Breast epithelium (tissue), 4 donors: ENCODE data around the gene IFNL4. TPM values are rescaled to one million over a fixed set of nuclear protein-coding genes. Genes with fewer than 3 reads are reported as not detected.

Source experiments
- DNase-seq, 2 donors: peaks; one replicate each; pipeline ENCODE4 v3.0.0-alpha.2; 2019; ENCODE audit warnings: low spot score in 2 of 2
- H3K27ac ChIP-seq, 2 donors: fragments of 200-600 bp; sonication (generic) in 1 of 2; one replicate each; pipeline ENCODE4 v1.5.1; 2016 to 2019; ENCODE audit warnings: mild to moderate bottlenecking in 1 of 2
- H3K27me3 ChIP-seq, 2 donors: fragments of 200-600 bp; sonication (generic) in 1 of 2; one replicate each; pipeline versions ENCODE4 v1.5.1 to v1.6.0; 2017 to 2019; ENCODE audit warnings: control low read depth in 1 of 2, mild to moderate bottlenecking in 1 of 2
- H3K36me3 ChIP-seq: fragments of 200-600 bp; one replicate; pipeline ENCODE4 v1.5.1; 2019
- H3K4me1 ChIP-seq, 2 donors: fragments of 200-600 bp; sonication (generic); one replicate each; pipeline ENCODE4 v1.5.1; 2016 to 2019; ENCODE audit warnings: control low read depth in 1 of 2
- H3K4me3 ChIP-seq, 3 donors: fragments of 200-600 bp; sonication (generic); 1 replicate in 2 of 3; 2 replicates in 1 of 3; pipeline ENCODE4 v1.5.1; 2016 to 2019; ENCODE audit warnings: mild to moderate bottlenecking in 3 of 3, moderate library complexity in 2 of 3
- H3K9me3 ChIP-seq, 2 donors: fragments of 200-600 bp; sonication (generic) in 1 of 2; one replicate each; pipeline ENCODE4 v1.5.1; 2016 to 2019; ENCODE audit warnings: control low read depth in 1 of 2
- POLR2A ChIP-seq: fragments of 450-650 bp; IDR thresholded peaks from one replicate; pipeline ENCODE4 v1.6.1; 2016; ENCODE audit warnings: antibody characterized with exemption, mild to moderate bottlenecking, moderate library complexity
- POLR2AphosphoS5 ChIP-seq, 3 donors: sonication (generic); formaldehyde crosslinking; IDR thresholded peaks; one replicate each; pipeline ENCODE4 v1.6.1; 2017; ENCODE audit warnings: antibody characterized with exemption in 3 of 3
- intact Hi-C: fragments of 100-400 bp; cut with DNase I; formaldehyde crosslinking; loops from one replicate; pipeline ENCODE4 v1.15.1; 2023; ENCODE audit warnings: low total_unique reads
- total RNA-seq, 3 donors: library from RNA; depleted of rRNA; stranded (reverse); fragments of >200 nt; gene quantifications; one replicate each; pipeline ENCODE4 v1.1.0, GENCODE V29; 2016
- TF ChIP-seq, protein P1 (sequence below), 3 donors: fragments of 450-650 bp; IDR thresholded peaks; one replicate each; pipeline ENCODE4 v1.5.1; 2016 to 2017; ENCODE audit warnings: antibody characterized with exemption in 3 of 3, mild to moderate bottlenecking in 3 of 3, moderate library complexity in 3 of 3

IFNL4 gene
- not detected for total RNA-seq

GRCh38 chr19:39248806-39249205, at the start of gene IFNL4:
TSS of gene IFNL4 (minus strand) at chr19:39248856.
- TF ChIP-seq POLR2AphosphoS5 (IDR thresholded peaks at IDR 0.05) (no peak), POLR2A (no peak)
- TF ChIP-seq, protein P1, sequence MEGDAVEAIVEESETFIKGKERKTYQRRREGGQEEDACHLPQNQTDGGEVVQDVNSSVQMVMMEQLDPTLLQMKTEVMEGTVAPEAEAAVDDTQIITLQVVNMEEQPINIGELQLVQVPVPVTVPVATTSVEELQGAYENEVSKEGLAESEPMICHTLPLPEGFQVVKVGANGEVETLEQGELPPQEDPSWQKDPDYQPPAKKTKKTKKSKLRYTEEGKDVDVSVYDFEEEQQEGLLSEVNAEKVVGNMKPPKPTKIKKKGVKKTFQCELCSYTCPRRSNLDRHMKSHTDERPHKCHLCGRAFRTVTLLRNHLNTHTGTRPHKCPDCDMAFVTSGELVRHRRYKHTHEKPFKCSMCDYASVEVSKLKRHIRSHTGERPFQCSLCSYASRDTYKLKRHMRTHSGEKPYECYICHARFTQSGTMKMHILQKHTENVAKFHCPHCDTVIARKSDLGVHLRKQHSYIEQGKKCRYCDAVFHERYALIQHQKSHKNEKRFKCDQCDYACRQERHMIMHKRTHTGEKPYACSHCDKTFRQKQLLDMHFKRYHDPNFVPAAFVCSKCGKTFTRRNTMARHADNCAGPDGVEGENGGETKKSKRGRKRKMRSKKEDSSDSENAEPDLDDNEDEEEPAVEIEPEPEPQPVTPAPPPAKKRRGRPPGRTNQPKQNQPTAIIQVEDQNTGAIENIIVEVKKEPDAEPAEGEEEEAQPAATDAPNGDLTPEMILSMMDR (IDR thresholded peaks at IDR 0.05) = no peak
- no peak for DNase-seq
- intact Hi-C loops = loop anchor here (1.0 kb wide), 1 partner anchor 11 kb away; no protein-coding TSS in a partner anchor
- Histone ChIP-seq H3K9me3 (no peaks in the 10 kb centered on the region), H3K4me3 (peak within 1 kb of the TSS in 2 of 3 donors; percentile 37 to 58), H3K27me3 (peaks cover 4 to 22% of the 10 kb centered on the region in 2 donors), H3K36me3 (no peaks in the 10 kb centered on the region), H3K27ac (no peak within 1 kb of the TSS), H3K4me1 (no peaks in the 10 kb centered on the region)

- Histone ChIP-seq H3K4me1 (no peaks in the 10 kb centered on the region), H3K4me3 (no peak overlapping the region), H3K27me3 (no peaks in the 10 kb centered on the region), H3K36me3 (no peaks in the 10 kb centered on the region), H3K9me3 (no peaks in the 10 kb centered on the region), H3K27ac (no peak overlapping the region)
- DNase-seq = no peak
- intact Hi-C loops = loop anchor here (5.0 kb wide), 1 partner anchor 784 kb away; no protein-coding TSS in a partner anchor
- TF ChIP-seq POLR2AphosphoS5 (IDR thresholded peaks at IDR 0.05) = no peak
- TF ChIP-seq, protein P1 (IDR thresholded peaks at IDR 0.05) = no peak
- TF ChIP-seq POLR2A = no peak
Observed at GRCh38 chr19:39297931-39298634, 49.4 kb upstream of the IFNL4 start.

GRCh38 chr19:39296906-39297305, 48.2 kb upstream of the IFNL4 start:
- DNase-seq = no peak
- TF ChIP-seq, protein P1 (IDR thresholded peaks at IDR 0.05) = no peak
- no peak for TF ChIP-seq POLR2A
- TF ChIP-seq POLR2AphosphoS5 (IDR thresholded peaks at IDR 0.05) = no peak
- intact Hi-C loops = loop anchor here (5.0 kb wide), 1 partner anchor 785 kb away; no protein-coding TSS in a partner anchor
- H3K4me3 ChIP-seq = no peak overlapping the region
- no peaks in the 10 kb centered on the region for H3K9me3 ChIP-seq
- no peaks in the 10 kb centered on the region for H3K4me1 ChIP-seq
- H3K27ac ChIP-seq = no peak overlapping the region
- H3K27me3 ChIP-seq = no peaks in the 10 kb centered on the region
- H3K36me3 ChIP-seq = no peaks in the 10 kb centered on the region

GRCh38 chr19:39296055-39296645, 47.5 kb upstream of the IFNL4 start, which contains the start of gene IFNL1:
TSS of gene IFNL1 (plus strand) at chr19:39296407. CDS start at chr19:39296422, 15 bp downstream.
- Histone ChIP-seq H3K4me1 (no peaks in the 10 kb centered on the region), H3K27me3 (no peaks in the 10 kb centered on the region), H3K36me3 (no peaks in the 10 kb centered on the region), H3K4me3 (no peak within 1 kb of the TSS), H3K27ac (no peak within 1 kb of the TSS), H3K9me3 (no peaks in the 10 kb centered on the region)
- intact Hi-C loops = loop anchor here (5.0 kb wide), 1 partner anchor 786 kb away; no protein-coding TSS in a partner anchor
- DNase-seq = no peak
- TF ChIP-seq POLR2A = no peak
- no peak for TF ChIP-seq POLR2AphosphoS5 (IDR thresholded peaks at IDR 0.05)
- TF ChIP-seq, protein P1 (IDR thresholded peaks at IDR 0.05) = no peak

DNA sequence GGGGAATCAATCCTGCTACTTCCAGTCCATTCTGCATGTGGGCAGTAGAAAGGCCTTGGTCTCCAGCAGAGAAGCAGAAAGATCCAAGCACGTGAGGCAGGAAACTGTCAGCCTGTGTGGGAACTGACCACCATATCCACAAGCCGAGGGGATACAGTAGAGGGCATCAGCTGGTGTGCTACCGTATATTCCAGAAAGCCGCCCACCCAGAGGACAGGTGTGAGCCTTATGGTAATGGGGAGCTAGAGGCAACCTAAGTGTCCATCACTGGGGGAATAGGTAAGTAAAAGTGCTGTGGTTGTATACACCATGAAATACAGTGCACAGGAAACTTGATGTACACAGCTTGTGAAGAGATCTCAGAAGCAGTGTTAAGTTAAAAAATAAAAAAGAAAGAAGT, 44.7 kb upstream of the IFNL4 start:
- intact Hi-C loops = no loop called here

More for the DNA sequence above, 44.7 kb upstream of the IFNL4 start:
- TF ChIP-seq, protein P1 (IDR thresholded peaks at IDR 0.05) = no peak
- TF ChIP-seq POLR2A = no peak
- TF ChIP-seq POLR2AphosphoS5 (IDR thresholded peaks at IDR 0.05) = no peak
- Histone ChIP-seq H3K36me3 (no peaks in the 10 kb centered on the region), H3K9me3 (no peaks in the 10 kb centered on the region), H3K27me3 (no peaks in the 10 kb centered on the region), H3K4me3 (no peak overlapping the region), H3K27ac (no peak overlapping the region), H3K4me1 (no peaks in the 10 kb centered on the region)
- no peak for DNase-seq
